Activated T-helper 17 cell treated with anti-CD3 and anti-CD28 coated beads, Interleukin-2, amount 50 U/mL, for 72 hours (primary cell): ENCODE results near the gene SHE. TPM values are rescaled to one million over a fixed set of nuclear protein-coding genes. Genes with fewer than 3 reads are reported as not detected.
A peak's percentile ranks its signal among the peaks of the same experiment; 100 is the strongest.

Experiments
- ATAC-seq: fragments of 150-1000 bp; cut with Tn5 transposase; replicated peaks from 2 replicates; pipeline ENCODE4 v1.10.0; 2021; ENCODE audit warnings: mild to moderate bottlenecking, moderate library complexity
- H3K27ac Mint-ChIP-seq: one replicate; pipeline ENCODE4 v1.8.0; 2022; ENCODE audit warnings: mixed read lengths
- H3K27me3 Mint-ChIP-seq: one replicate; pipeline ENCODE4 v1.8.0; 2022; ENCODE audit warnings: mixed read lengths
- H3K36me3 Mint-ChIP-seq: one replicate; pipeline ENCODE4 v1.8.0; 2022; ENCODE audit warnings: low read depth, mild to moderate bottlenecking, mixed read lengths
- H3K4me1 Mint-ChIP-seq: one replicate; pipeline ENCODE4 v1.8.0; 2022; ENCODE audit warnings: mixed read lengths
- H3K4me3 Mint-ChIP-seq: one replicate; pipeline ENCODE4 v1.8.0; 2022; ENCODE audit warnings: mild to moderate bottlenecking, mixed read lengths
- H3K9me3 Mint-ChIP-seq: one replicate; pipeline ENCODE4 v1.8.0; 2022; ENCODE audit warnings: mixed read lengths
- total RNA-seq, 2 donors: library from RNA; stranded (reverse); gene quantifications; one replicate each; pipeline ENCODE4 v1.2.3, GENCODE V29; 2022

Gene SHE
- total RNA-seq, 2 donors from 2014 or later, result 0.03 TPM; not detected in 1

- peaks cover 36% of the 10 kb centered on the region for H3K4me1 Mint-ChIP-seq
- H3K36me3 Mint-ChIP-seq, result peaks cover 93% of the 10 kb centered on the region
- no peak for ATAC-seq
- H3K9me3 Mint-ChIP-seq, result no peaks in the 10 kb centered on the region
- H3K4me3 Mint-ChIP-seq, result no peak overlapping the region
- H3K27ac Mint-ChIP-seq, result no peak overlapping the region
- no peaks in the 10 kb centered on the region for H3K27me3 Mint-ChIP-seq
Observed at GRCh38 chr1:154434346-154435085, 67.7 kb downstream of the SHE start.

- peak overlapping the region; percentile 42 for H3K4me3 Mint-ChIP-seq
- ATAC-seq, result peak; percentile 21
- H3K27ac Mint-ChIP-seq, result peak overlapping the region; percentile 76
- H3K4me1 Mint-ChIP-seq, result peaks cover 30% of the 10 kb centered on the region
- no peaks in the 10 kb centered on the region for H3K27me3 Mint-ChIP-seq
- H3K36me3 Mint-ChIP-seq, result peaks cover 96% of the 10 kb centered on the region
- no peaks in the 10 kb centered on the region for H3K9me3 Mint-ChIP-seq
Observed at GRCh38 chr1:154433161-154433764, 68.9 kb downstream of the SHE start.

- Mint-ChIP-seq H3K36me3 (peaks cover 82% of the 10 kb centered on the region), H3K9me3 (no peaks in the 10 kb centered on the region), H3K27ac (peak overlapping the region; percentile 76), H3K4me1 (peaks cover 32% of the 10 kb centered on the region), H3K4me3 (peak overlapping the region; percentile 42), H3K27me3 (no peaks in the 10 kb centered on the region)
- ATAC-seq, result peak; percentile 93
Observed at GRCh38 chr1:154431586-154432373, 70.4 kb downstream of the SHE start.

GRCh38 chr1:154430903-154431302 lies 71.3 kb downstream of the SHE start:
- peaks cover 78% of the 10 kb centered on the region for H3K36me3 Mint-ChIP-seq
- H3K4me3 Mint-ChIP-seq, result peak overlapping the region; percentile 42
- no peaks in the 10 kb centered on the region for H3K27me3 Mint-ChIP-seq
- peak overlapping the region; percentile 76 for H3K27ac Mint-ChIP-seq
- H3K9me3 Mint-ChIP-seq, result no peaks in the 10 kb centered on the region
- H3K4me1 Mint-ChIP-seq, result peaks cover 36% of the 10 kb centered on the region
- ATAC-seq, result no peak

- Mint-ChIP-seq H3K36me3 (peaks cover 74% of the 10 kb centered on the region), H3K4me1 (peaks cover 40% of the 10 kb centered on the region), H3K27me3 (no peaks in the 10 kb centered on the region), H3K27ac (peak overlapping the region; percentile 76), H3K9me3 (no peaks in the 10 kb centered on the region), H3K4me3 (peak overlapping the region; percentile 42)
- ATAC-seq, result no peak
Observed at GRCh38 chr1:154429841-154430611, 72.2 kb downstream of the SHE start.

Other genes with a start within 250 kb of the SHE start
- 100 to 1,000 TPM; 127 to 132 TPM for gene HAX1, start 229.8 kb downstream of the SHE start, total RNA-seq
- gene AQP10, start 181.3 kb downstream of the SHE start, total RNA-seq, result not detected
- gene ATP8B2, start 176.9 kb downstream of the SHE start, total RNA-seq, result 10 to 100 TPM; 64.3 to 69.0 TPM
- 10 to 100 TPM; 38.2 to 41.2 TPM for gene IL6R, start 97.1 kb downstream of the SHE start, total RNA-seq
- not detected for gene TDRD10, start 193 bp downstream of the SHE start, total RNA-seq
- gene UBE2Q1, start 56.2 kb upstream of the SHE start, total RNA-seq, result 100 to 1,000 TPM in 1 of 2 donors, 10 to 100 TPM in 1; 91.6 to 118 TPM
- under 1 TPM in 1 of 2 donors, not detected in 1; 0.05 TPM for gene CHRNB2, start 65.4 kb upstream of the SHE start, total RNA-seq
- 100 to 1,000 TPM; 185 to 213 TPM for gene ADAR, start 105.8 kb upstream of the SHE start, total RNA-seq